Measurements from ENCODE around the gene ALDH1B1. TPM values are rescaled to one million over a fixed set of nuclear protein-coding genes. Genes with fewer than 3 reads are reported as not detected.

The ALDH1B1 gene
- total RNA-seq, 4 donors from 2014 or later: 130 to 432 (median 156) TPM

GRCh38 chr9:38423273-38423972, 30.9 kb downstream of the ALDH1B1 start:
- no peak for ATAC-seq
- TF ChIP-seq CTCF (IDR thresholded peaks at IDR 0.05) (no peak), POLR2AphosphoS5 (IDR thresholded peaks at IDR 0.05) (no peak), EP300 (IDR thresholded peaks at IDR 0.05) (no peak), POLR2A (IDR thresholded peaks at IDR 0.05) (no peak)
- Histone ChIP-seq H3K27me3 (peaks cover 69% of the 10 kb centered on the region), H3K4me1 (peaks cover 0 to 19% (median 4%) of the 10 kb centered on the region in 3 donors), H3K4me3 (peak overlapping the region in 1 of 2 donors; percentile 53), H3K36me3 (no peaks in the 10 kb centered on the region), H3K9me3 (no peaks in the 10 kb centered on the region), H3K27ac (peak overlapping the region in 1 of 4 donors; percentile 47)
- 48 to 51% methylated on average over 5 to 6 of the region's 15 CpGs for WGBS, 2 donors (ENCODE audit: low coverage in 1 of 2)

- peak within 1 kb of the TSS; percentile 10 to 53 for H3K4me3 ChIP-seq
- H3K27ac ChIP-seq: peak within 1 kb of the TSS in 2 of 4 donors; percentile 43 to 47
- peaks cover 0 to 19% (median 4%) of the 10 kb centered on the region in 3 donors for H3K4me1 ChIP-seq
- no peaks in the 10 kb centered on the region for H3K36me3 ChIP-seq
- WGBS, 2 donors (ENCODE audit: low coverage in 1 of 2): 6 to 9% methylated on average over 2 to 9 of the region's 115 CpGs
- H3K27me3 ChIP-seq: peaks cover 70% of the 10 kb centered on the region
- H3K9me3 ChIP-seq: no peaks in the 10 kb centered on the region
- no peak for TF ChIP-seq POLR2AphosphoS5 (IDR thresholded peaks at IDR 0.05)
- no peak for TF ChIP-seq POLR2A (IDR thresholded peaks at IDR 0.05)
- no peak for TF ChIP-seq CTCF (IDR thresholded peaks at IDR 0.05)
- TF ChIP-seq EP300 (IDR thresholded peaks at IDR 0.05): no peak
- ATAC-seq: peak; percentile 65
Measured at GRCh38 chr9:38423973-38424843, 31.7 kb downstream of the ALDH1B1 start, which contains the start of gene IGFBPL1. Gene IGFBPL1, minus strand, starts transcription at chr9:38424454. Its CDS starts 30 bp downstream, at chr9:38424424.

GRCh38 chr9:38424918-38425317, 32.4 kb downstream of the ALDH1B1 start:
- Histone ChIP-seq H3K27me3 (peaks cover 70% of the 10 kb centered on the region), H3K36me3 (no peaks in the 10 kb centered on the region), H3K27ac (no peak overlapping the region), H3K9me3 (no peaks in the 10 kb centered on the region), H3K4me1 (peaks cover 0 to 19% (median 4%) of the 10 kb centered on the region in 3 donors), H3K4me3 (no peak overlapping the region)
- TF ChIP-seq EP300 (IDR thresholded peaks at IDR 0.05) (no peak), POLR2AphosphoS5 (IDR thresholded peaks at IDR 0.05) (no peak), POLR2A (IDR thresholded peaks at IDR 0.05) (no peak), CTCF (IDR thresholded peaks at IDR 0.05) (no peak)
- no peak for ATAC-seq
- WGBS, 2 donors (ENCODE audit: low coverage in 1 of 2): 35 to 72% methylated on average over 3 to 4 of the region's 4 CpGs

GRCh38 chr9:38428062-38428461, 35.6 kb downstream of the ALDH1B1 start:
- Histone ChIP-seq H3K36me3 (no peaks in the 10 kb centered on the region), H3K4me1 (peaks cover 0 to 19% (median 4%) of the 10 kb centered on the region in 3 donors), H3K27ac (no peak overlapping the region), H3K4me3 (no peak overlapping the region), H3K27me3 (peaks cover 52% of the 10 kb centered on the region), H3K9me3 (no peaks in the 10 kb centered on the region)
- no peak for ATAC-seq
- 86% methylated on average over 1 of the region's 1 CpG; no CpG with 5 or more reads in 1 of the 2 donors for WGBS, 2 donors (ENCODE audit: low coverage in 1 of 2)
- TF ChIP-seq CTCF (IDR thresholded peaks at IDR 0.05): no peak
- TF ChIP-seq EP300 (IDR thresholded peaks at IDR 0.05): no peak
- TF ChIP-seq POLR2AphosphoS5 (IDR thresholded peaks at IDR 0.05): no peak
- no peak for TF ChIP-seq POLR2A (IDR thresholded peaks at IDR 0.05)
